ENCODE results near the gene CRISP2. TPM values are rescaled to one million over a fixed set of nuclear protein-coding genes. Genes with fewer than 3 reads are reported as not detected.

The CRISP2 gene
- total and polyA plus RNA-seq, 2 donors (not counting 1 experiment from before 2014, with no cell fraction given): not detected

GRCh38 chr6:49645139-49645538 lies 68.2 kb downstream of the CRISP2 start:
- DNase-seq (no peak), ATAC-seq (ENCODE audit: low read depth) (no peak)
- Histone ChIP-seq H4K20me1 (ENCODE audit: control insufficient read depth, insufficient read depth, low read length, poor library complexity, severe bottlenecking) (no peaks in the 10 kb centered on the region), H3K27ac (ENCODE audit: low read length in 2 of 2) (no peak overlapping the region), H3K27me3 (replicated peaks in 1 of 4; ENCODE audit: control extremely low read depth in 1 of 4, control insufficient read depth in 3 of 4, insufficient read depth in 4 of 4, low read length in 3 of 4) (no peaks in the 10 kb centered on the region), H3K9me3 (ENCODE audit: control extremely low read depth in 1 of 3, control insufficient read depth in 2 of 3, insufficient read depth in 1 of 3, low read length in 2 of 3) (peaks cover 0 to 3% (median 0%) of the 10 kb centered on the region in 3 donors), H3K36me3 (replicated peaks in 1 of 2; ENCODE audit: control extremely low read depth in 1 of 2, control insufficient read depth in 1 of 2, extremely low read depth in 1 of 2, insufficient read depth in 2 of 2, low read length in 1 of 2) (no peaks in the 10 kb centered on the region), H2AFZ (ENCODE audit: insufficient read depth, low read depth, low read length, poor library complexity, severe bottlenecking) (no peak overlapping the region), H3K9ac (ENCODE audit: low read length) (no peak overlapping the region), H3K4me2 (replicated peaks; ENCODE audit: low read depth, low read length, poor library complexity, severe bottlenecking) (no peak overlapping the region), H3K79me2 (ENCODE audit: control insufficient read depth, insufficient read depth, low read length) (no peaks in the 10 kb centered on the region), H3K4me3 (ENCODE audit: control extremely low read depth in 1 of 5, extremely low read depth in 1 of 5, insufficient read depth in 1 of 5, low read depth in 2 of 5, low read length in 4 of 5) (no peak overlapping the region), H3K4me1 (ENCODE audit: control insufficient read depth in 2 of 2, insufficient read depth in 2 of 2, low read length in 2 of 2) (no peaks in the 10 kb centered on the region)
- intact Hi-C loops (cut with micrococcal nuclease): no loop called here
- no peak overlapping the region for H3K4me3 Mint-ChIP-seq
- WGBS (ENCODE audit: insufficient coverage): 20% methylated on average over 1 of the region's 3 CpGs
- no peaks in the 10 kb centered on the region for H3K9me3 Mint-ChIP-seq (ENCODE audit: insufficient read depth)
- ChIA-PET POLR2A (no interaction called here), CTCF (no interaction called here)
- H3K4me1 Mint-ChIP-seq: no peaks in the 10 kb centered on the region
- no peak overlapping the region for H3K27ac Mint-ChIP-seq
- TF ChIP-seq EZH2 (IDR thresholded peaks at IDR 0.05; ENCODE audit: borderline replicate concordance, insufficient read depth, low read depth, low read length, poor library complexity, severe bottlenecking) (no peak), CTCF (IDR thresholded peaks at IDR 0.05) (no peak)
- H3K27me3 Mint-ChIP-seq: no peaks in the 10 kb centered on the region

Other genes with a start within 250 kb of the CRISP2 start
- not detected in 2 replicates for gene GLYATL3, start 213.6 kb downstream of the CRISP2 start, total RNA-seq
- gene GLYATL3, start 213.6 kb downstream of the CRISP2 start, polyA plus RNA-seq: not detected in 2 replicates
- gene C6orf141, start 162.9 kb downstream of the CRISP2 start, total RNA-seq: not detected in 2 replicates
- not detected in 2 replicates for gene C6orf141, start 162.9 kb downstream of the CRISP2 start, polyA plus RNA-seq
- gene RHAG, start 76.7 kb downstream of the CRISP2 start, total RNA-seq: not detected in 2 replicates
- gene RHAG, start 76.7 kb downstream of the CRISP2 start, polyA plus RNA-seq: not detected in 2 replicates
- gene CRISP3, start 30.8 kb upstream of the CRISP2 start, total RNA-seq: not detected in 2 replicates
- not detected in 2 replicates for gene CRISP3, start 30.8 kb upstream of the CRISP2 start, polyA plus RNA-seq
- not detected in 2 replicates for gene PGK2, start 73.7 kb upstream of the CRISP2 start, total RNA-seq
- gene PGK2, start 73.7 kb upstream of the CRISP2 start, polyA plus RNA-seq: not detected in 2 replicates
- not detected in 2 replicates for gene CRISP1, start 153.0 kb upstream of the CRISP2 start, total RNA-seq
- gene CRISP1, start 153.0 kb upstream of the CRISP2 start, polyA plus RNA-seq: not detected in 2 replicates

Measured in B cell (primary cell).